OCI-LY3 (cell line): ENCODE results near the gene EMID1.

Experiments
- H2AFZ ChIP-seq: fragments of 200-600, 300-600 bp; shearing (Covaris generic); 2 replicates; pipeline ENCODE4 v1.6.0; 2014; ENCODE audit warnings: antibody characterized with exemption, low read depth, low read length
- H3K27ac ChIP-seq: fragments of 200-600, 300-600 bp; sonication (generic); 2 replicates; pipeline ENCODE4 v1.5.1; 2014; ENCODE audit warnings: mild to moderate bottlenecking, low read length, moderate library complexity, mixed read lengths
- H3K27me3 ChIP-seq: fragments of 200-600, 300-600 bp; sonication (generic); 2 replicates; pipeline ENCODE4 v1.6.1; 2014; ENCODE audit warnings: low read depth, low read length, mixed read lengths
- H3K36me3 ChIP-seq: fragments of 200-600, 300-600 bp; sonication (generic); replicated peaks from 2 replicates; pipeline ENCODE3; 2014; ENCODE audit warnings: low read depth, low read length, mixed read lengths
- H3K4me1 ChIP-seq: fragments of 300-600, 200-600 bp; sonication (generic); 2 replicates; pipeline ENCODE4 v1.6.1; 2014; ENCODE audit warnings: low read length, mixed read lengths
- H3K4me2 ChIP-seq: fragments of 200-600, 300-600 bp; sonication (generic); 2 replicates; pipeline ENCODE4 v1.6.1; 2014; ENCODE audit warnings: low read length, mixed read lengths
- H3K4me3 ChIP-seq: fragments of 300-600, 200-600 bp; sonication (generic); 2 replicates; pipeline ENCODE4 v1.5.1; 2014; ENCODE audit warnings: antibody characterized with exemption, mild to moderate bottlenecking, low read length, moderate library complexity
- H3K79me2 ChIP-seq: fragments of 300-600, 200-600 bp; shearing (Covaris generic); 2 replicates; pipeline ENCODE4 v1.6.1; 2014; ENCODE audit warnings: mild to moderate bottlenecking, low read length, mixed read lengths
- H3K9ac ChIP-seq: fragments of 300-600, 200-600 bp; shearing (Covaris generic); 2 replicates; pipeline ENCODE4 v1.6.0; 2014; ENCODE audit warnings: mild to moderate bottlenecking, low read length, moderate library complexity
- H3K9me3 ChIP-seq: fragments of 200-600, 300-600 bp; shearing (Covaris generic); 2 replicates; pipeline ENCODE4 v1.6.1; 2014; ENCODE audit warnings: low read length, mixed read lengths; ENCODE audit not compliant: insufficient read depth
- H4K20me1 ChIP-seq: fragments of 200-600, 300-600 bp; sonication (generic); 2 replicates; pipeline ENCODE4 v1.6.1; 2016; ENCODE audit warnings: low read length, mixed read lengths; ENCODE audit not compliant: insufficient read depth
- EZH2phosphoT487 ChIP-seq: fragments of 200-600 bp; shearing (Covaris generic); IDR thresholded peaks from 2 replicates; pipeline ENCODE4 v1.6.1; 2018; ENCODE audit warnings: antibody characterized with exemption, mixed run types, low read depth
- TF ChIP-seq, protein P1 (sequence below): fragments of 200-600, 300-600 bp; sonication (generic); IDR thresholded peaks from 2 replicates; pipeline ENCODE4 v1.5.1; 2014; ENCODE audit warnings: antibody characterized with exemption, low read length, low read depth

The EMID1 gene

DNA sequence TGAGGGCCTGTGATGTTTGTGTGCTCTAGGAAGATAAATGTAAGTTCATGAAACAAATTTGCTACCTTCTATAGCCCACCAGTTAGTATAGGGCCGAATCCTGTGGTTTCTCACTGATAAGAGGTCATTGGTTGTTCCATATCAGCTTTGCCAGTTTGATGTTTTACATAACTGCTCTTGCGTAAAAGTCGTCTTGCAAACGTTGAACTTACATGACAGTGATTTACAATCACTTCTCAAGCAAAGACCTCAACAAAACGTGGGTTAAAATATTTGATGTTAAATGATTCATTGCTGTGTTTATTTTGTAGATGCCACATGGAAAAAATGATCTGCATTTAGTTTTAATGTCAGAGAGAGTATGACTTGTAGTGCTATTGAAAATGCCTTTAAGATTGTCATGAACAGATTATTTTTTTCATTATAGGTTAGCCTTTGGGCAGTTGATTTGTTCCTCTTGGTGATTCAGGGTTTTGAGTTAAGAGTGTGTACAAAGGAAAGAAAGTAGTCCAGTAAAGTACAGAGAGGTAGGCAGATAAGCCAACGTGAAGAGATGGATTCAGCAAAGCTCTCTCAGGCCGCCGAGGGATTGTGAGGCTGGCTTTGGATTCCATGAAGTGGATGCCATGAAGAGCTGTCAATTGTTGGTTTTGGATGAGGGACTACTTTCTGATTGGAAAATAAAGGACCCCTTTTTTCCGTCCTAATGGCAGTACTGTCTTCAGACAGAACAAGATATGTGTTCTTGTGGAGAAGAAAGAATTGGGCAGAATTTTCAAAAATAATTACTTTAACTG is 65.0 kb downstream of the EMID1 start:
- Histone ChIP-seq H2AFZ (no peak overlapping the region), H3K4me1 (peaks cover 31% of the 10 kb centered on the region), H3K27me3 (no peaks in the 10 kb centered on the region), H3K27ac (no peak overlapping the region), H3K4me2 (peak overlapping the region; percentile 93), H3K4me3 (peak overlapping the region; percentile 81), H3K9ac (peak overlapping the region; percentile 99), H4K20me1 (peaks cover 69% of the 10 kb centered on the region), H3K79me2 (peaks cover 100% of the 10 kb centered on the region), H3K9me3 (no peaks in the 10 kb centered on the region), H3K36me3 (peaks cover 73% of the 10 kb centered on the region)
- TF ChIP-seq, protein P1, sequence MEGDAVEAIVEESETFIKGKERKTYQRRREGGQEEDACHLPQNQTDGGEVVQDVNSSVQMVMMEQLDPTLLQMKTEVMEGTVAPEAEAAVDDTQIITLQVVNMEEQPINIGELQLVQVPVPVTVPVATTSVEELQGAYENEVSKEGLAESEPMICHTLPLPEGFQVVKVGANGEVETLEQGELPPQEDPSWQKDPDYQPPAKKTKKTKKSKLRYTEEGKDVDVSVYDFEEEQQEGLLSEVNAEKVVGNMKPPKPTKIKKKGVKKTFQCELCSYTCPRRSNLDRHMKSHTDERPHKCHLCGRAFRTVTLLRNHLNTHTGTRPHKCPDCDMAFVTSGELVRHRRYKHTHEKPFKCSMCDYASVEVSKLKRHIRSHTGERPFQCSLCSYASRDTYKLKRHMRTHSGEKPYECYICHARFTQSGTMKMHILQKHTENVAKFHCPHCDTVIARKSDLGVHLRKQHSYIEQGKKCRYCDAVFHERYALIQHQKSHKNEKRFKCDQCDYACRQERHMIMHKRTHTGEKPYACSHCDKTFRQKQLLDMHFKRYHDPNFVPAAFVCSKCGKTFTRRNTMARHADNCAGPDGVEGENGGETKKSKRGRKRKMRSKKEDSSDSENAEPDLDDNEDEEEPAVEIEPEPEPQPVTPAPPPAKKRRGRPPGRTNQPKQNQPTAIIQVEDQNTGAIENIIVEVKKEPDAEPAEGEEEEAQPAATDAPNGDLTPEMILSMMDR, result no peak
- no peak for TF ChIP-seq EZH2phosphoT487

DNA sequence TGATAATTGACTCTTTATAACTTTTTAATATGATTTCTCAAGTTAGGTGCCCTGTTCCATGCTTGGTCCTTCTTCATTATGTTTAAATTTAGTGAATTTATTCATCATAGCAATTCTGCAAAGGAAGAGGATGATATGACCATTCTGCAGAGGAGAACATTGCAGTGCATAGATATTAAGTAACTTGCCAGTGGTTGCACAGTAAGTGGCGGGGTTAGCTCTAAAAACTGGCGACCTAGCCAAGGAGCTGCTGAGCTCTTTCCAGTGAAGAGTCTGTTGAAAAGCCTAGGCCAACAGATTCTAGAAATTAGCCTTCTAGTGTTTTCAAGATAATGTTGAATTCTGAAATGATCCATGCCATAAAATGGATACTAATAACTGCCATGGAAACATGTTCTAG is 66.9 kb downstream of the EMID1 start:
- H4K20me1 ChIP-seq, result peaks cover 88% of the 10 kb centered on the region
- H3K4me3 ChIP-seq, result no peak overlapping the region
- H3K27ac ChIP-seq, result no peak overlapping the region
- no peaks in the 10 kb centered on the region for H3K27me3 ChIP-seq
- peaks cover 100% of the 10 kb centered on the region for H3K79me2 ChIP-seq
- H3K36me3 ChIP-seq, result peaks cover 88% of the 10 kb centered on the region
- no peak overlapping the region for H2AFZ ChIP-seq
- H3K9ac ChIP-seq, result no peak overlapping the region
- H3K9me3 ChIP-seq, result no peaks in the 10 kb centered on the region
- peaks cover 22% of the 10 kb centered on the region for H3K4me1 ChIP-seq
- no peak for TF ChIP-seq EZH2phosphoT487
- TF ChIP-seq, protein P1, result no peak
- H3K4me2 ChIP-seq, result no peak overlapping the region

DNA sequence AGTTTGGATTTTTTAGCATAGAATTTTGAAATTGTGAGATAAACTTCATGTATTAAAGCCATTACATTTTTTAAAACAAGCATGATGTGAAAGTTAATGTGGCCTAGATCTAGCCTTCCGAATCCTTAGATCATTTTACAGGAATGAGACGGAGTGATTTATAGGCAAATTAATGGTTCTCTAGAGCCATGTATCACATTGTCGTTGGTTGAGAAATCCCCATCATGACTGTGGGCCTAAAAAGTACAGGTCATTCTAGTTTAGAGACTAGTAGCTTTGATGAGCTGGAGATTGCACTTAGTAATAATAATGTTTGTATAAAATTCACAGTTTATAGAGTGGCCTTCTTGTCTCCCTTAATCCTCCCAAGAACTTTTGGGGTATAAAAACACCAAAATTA is 69.5 kb downstream of the EMID1 start:
- Histone ChIP-seq H3K9ac (no peak overlapping the region), H3K27ac (no peak overlapping the region), H3K4me3 (no peak overlapping the region), H3K27me3 (no peaks in the 10 kb centered on the region), H3K9me3 (no peaks in the 10 kb centered on the region), H3K36me3 (peaks cover 96% of the 10 kb centered on the region), H2AFZ (no peak overlapping the region), H4K20me1 (peaks cover 97% of the 10 kb centered on the region), H3K4me2 (no peak overlapping the region), H3K79me2 (peaks cover 100% of the 10 kb centered on the region), H3K4me1 (peaks cover 14% of the 10 kb centered on the region)
- TF ChIP-seq, protein P1, result no peak
- TF ChIP-seq EZH2phosphoT487, result no peak

DNA sequence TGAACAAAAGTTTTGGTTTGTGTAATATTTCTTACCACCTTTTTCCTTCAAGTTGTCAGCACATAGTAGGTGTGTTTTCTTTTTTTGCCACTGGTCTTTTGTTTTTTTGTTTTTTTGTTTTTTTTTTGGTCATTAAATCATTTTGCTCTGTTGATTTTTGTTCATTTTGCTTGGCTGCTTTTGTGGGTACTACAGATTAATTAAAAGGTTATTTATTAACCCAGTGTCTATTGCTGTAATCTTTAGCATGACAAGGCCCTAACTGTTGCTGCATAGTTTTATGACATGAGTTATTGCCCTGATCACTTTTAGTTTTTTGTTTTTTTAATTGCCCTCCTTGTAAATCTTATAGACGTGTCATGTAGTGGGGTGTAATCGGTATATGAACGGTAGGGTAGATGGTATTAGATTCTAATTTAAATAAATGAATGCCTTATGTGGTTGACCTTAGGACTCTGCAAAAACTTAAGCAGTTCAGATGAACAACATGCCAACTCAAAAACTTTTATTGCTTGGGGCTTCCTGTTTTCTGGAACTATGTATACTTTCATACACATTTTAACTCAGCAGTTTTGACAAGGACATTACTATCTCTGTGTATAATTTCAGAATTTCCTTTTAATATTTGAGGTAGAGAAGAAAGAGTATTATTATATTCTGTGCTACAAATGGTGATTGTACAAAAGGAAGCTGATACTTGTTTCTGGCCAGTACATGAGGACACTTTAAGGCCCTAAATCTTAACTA is 70.3 kb downstream of the EMID1 start:
- Histone ChIP-seq H3K27me3 (no peaks in the 10 kb centered on the region), H3K79me2 (peaks cover 97% of the 10 kb centered on the region), H3K4me2 (no peak overlapping the region), H3K27ac (no peak overlapping the region), H4K20me1 (peaks cover 94% of the 10 kb centered on the region), H2AFZ (no peak overlapping the region), H3K4me3 (no peak overlapping the region), H3K9ac (no peak overlapping the region), H3K36me3 (peaks cover 91% of the 10 kb centered on the region), H3K4me1 (peaks cover 6% of the 10 kb centered on the region), H3K9me3 (no peaks in the 10 kb centered on the region)
- TF ChIP-seq, protein P1, result no peak
- no peak for TF ChIP-seq EZH2phosphoT487
